GM12892 (cell line): Measurements from ENCODE around the gene UBE2C.

Experiments
- POLR2A ChIP-seq: IDR thresholded peaks from 2 replicates; pipeline ENCODE4 v1.6.1; 2011; ENCODE audit warnings: low read depth, low read length, control low read depth
- POLR2AphosphoS5 ChIP-seq: IDR thresholded peaks from 2 replicates; pipeline ENCODE4 v1.6.1; 2011; ENCODE audit warnings: low read depth, low read length, control low read depth

DNA sequence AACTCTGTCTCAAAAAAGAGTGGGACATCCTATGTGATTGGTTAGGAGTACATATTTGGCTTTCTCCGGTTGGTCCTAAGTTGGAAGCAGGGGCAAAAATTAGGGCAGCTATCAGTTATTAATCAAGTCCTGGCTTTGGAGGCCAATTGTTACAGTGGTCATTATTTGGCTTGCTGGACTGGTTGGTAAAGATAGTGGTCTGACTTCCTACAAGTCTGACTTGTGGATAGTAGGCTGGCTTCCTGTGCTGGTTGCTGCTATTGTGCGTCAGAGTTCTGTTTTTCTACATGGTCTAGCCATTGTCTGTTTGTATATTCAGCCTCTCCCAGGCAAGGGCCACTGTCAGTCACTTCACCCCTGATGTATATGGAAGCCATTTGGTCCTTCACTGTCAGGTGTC lies 37.8 kb downstream of the UBE2C start:
- TF ChIP-seq POLR2A: no peak
- TF ChIP-seq POLR2AphosphoS5: no peak
